Neuronal stem cell (in vitro differentiated cells): ENCODE data around the gene NAALADL2.

Experiments
- DNase-seq: peaks from one replicate; pipeline ENCODE4 v3.0.0-alpha.2; 2013; ENCODE audit warnings: low spot score
- H2AFZ ChIP-seq: one replicate; pipeline ENCODE4 v1.6.1; 2013; ENCODE audit warnings: mild to moderate bottlenecking, low read length, inconsistent platforms
- H2AK5ac ChIP-seq: 2 replicates; pipeline ENCODE4 v1.6.1; 2013; ENCODE audit warnings: low read depth, mild to moderate bottlenecking, inconsistent platforms, low read length, moderate library complexity, mixed read lengths
- H2BK120ac ChIP-seq: 2 replicates; pipeline ENCODE4 v1.6.1; 2013; ENCODE audit warnings: low read depth, mild to moderate bottlenecking, inconsistent platforms, low read length, moderate library complexity, mixed read lengths
- H2BK12ac ChIP-seq: one replicate; pipeline ENCODE4 v1.6.1; 2013; ENCODE audit warnings: low read length, inconsistent platforms
- H2BK15ac ChIP-seq: 2 replicates; pipeline ENCODE4 v1.6.1; 2013; ENCODE audit warnings: mild to moderate bottlenecking, low read length, inconsistent platforms, mixed read lengths
- H2BK5ac ChIP-seq: one replicate; pipeline ENCODE4 v1.6.1; 2013; ENCODE audit warnings: inconsistent platforms, mild to moderate bottlenecking, low read length, moderate library complexity
- H3K14ac ChIP-seq: one replicate; pipeline ENCODE4 v1.6.1; 2013; ENCODE audit warnings: low read length, inconsistent platforms
- H3K18ac ChIP-seq: 2 replicates; pipeline ENCODE4 v1.6.1; 2013; ENCODE audit warnings: low read length, inconsistent platforms
- H3K23ac ChIP-seq: 2 replicates; pipeline ENCODE4 v1.6.1; 2013; ENCODE audit warnings: low read depth, mild to moderate bottlenecking, mixed read lengths, low read length, inconsistent platforms; ENCODE audit not compliant: poor library complexity
- H3K27ac ChIP-seq: replicated peaks from 3 replicates; pipeline ENCODE4 v1.5.1; 2013; ENCODE audit warnings: low read length, inconsistent platforms
- H3K27me3 ChIP-seq, 3 experiments: 2 replicates each; pipeline ENCODE4 v1.6.1; 2013; ENCODE audit warnings: low read length in 3 of 3, mild to moderate bottlenecking in 2 of 3, inconsistent platforms in 1 of 3, low read depth in 1 of 3, mixed read lengths in 1 of 3, moderate library complexity in 1 of 3; ENCODE audit not compliant: control insufficient read depth in 3 of 3, insufficient read depth in 3 of 3
- H3K36me3 ChIP-seq, 2 donors: replicated peaks in 1 of 2; 2 replicates each; pipeline ENCODE4 v1.6.1; 2013; ENCODE audit warnings: low read length in 2 of 2; ENCODE audit not compliant: control insufficient read depth in 2 of 2, insufficient read depth in 2 of 2
- H3K4ac ChIP-seq: 2 replicates; pipeline ENCODE4 v1.6.1; 2013; ENCODE audit warnings: inconsistent platforms, mild to moderate bottlenecking, low read length, moderate library complexity
- H3K4me1 ChIP-seq, 2 donors: 1 replicate in 1 of 2; 2 replicates in 1 of 2; pipeline ENCODE4 v1.6.1; 2013; ENCODE audit warnings: low read length in 2 of 2, low read depth in 1 of 2; ENCODE audit not compliant: control insufficient read depth in 2 of 2, insufficient read depth in 1 of 2
- H3K4me2 ChIP-seq: one replicate; pipeline ENCODE4 v1.6.1; 2013; ENCODE audit warnings: mild to moderate bottlenecking, low read length, inconsistent platforms; ENCODE audit not compliant: insufficient read depth, poor library complexity, severe bottlenecking
- H3K4me3 ChIP-seq, 2 donors: 2 replicates each; pipeline ENCODE4 v1.5.1; 2013; ENCODE audit warnings: low read length in 2 of 2, mild to moderate bottlenecking in 2 of 2, inconsistent platforms in 1 of 2, moderate library complexity in 1 of 2
- H3K79me1 ChIP-seq: one replicate; pipeline ENCODE4 v1.6.1; 2013; ENCODE audit warnings: low read depth, mild to moderate bottlenecking, inconsistent platforms, low read length, moderate library complexity
- H3K9ac ChIP-seq: one replicate; pipeline ENCODE4 v1.6.1; 2013; ENCODE audit warnings: mild to moderate bottlenecking, low read depth, low read length, inconsistent platforms; ENCODE audit not compliant: poor library complexity
- H3K9me3 ChIP-seq, 2 donors: replicated peaks in 1 of 2; 2 replicates each; pipeline versions ENCODE3 to v1.6.1; 2013; ENCODE audit warnings: low read length in 2 of 2, mild to moderate bottlenecking in 2 of 2, inconsistent platforms in 1 of 2, low read depth in 1 of 2, mixed read lengths in 1 of 2, moderate library complexity in 1 of 2; ENCODE audit not compliant: control insufficient read depth in 2 of 2, insufficient read depth in 1 of 2
- H4K8ac ChIP-seq: one replicate; pipeline ENCODE4 v1.6.1; 2013; ENCODE audit warnings: low read depth, mild to moderate bottlenecking, inconsistent platforms, low read length, moderate library complexity
- H4K91ac ChIP-seq: one replicate; pipeline ENCODE4 v1.6.1; 2013; ENCODE audit warnings: low read length, low read depth, mild to moderate bottlenecking, inconsistent platforms; ENCODE audit not compliant: poor library complexity
- WGBS, 2 donors: extraction: QIAGEN DNeasy Blood & Tissue Kit; methylation state at CpG; one replicate each; pipeline ENCODE4 v1.1.7; 2013; ENCODE audit warnings: missing lambda C conversion rate in 2 of 2, mixed read lengths in 1 of 2; ENCODE audit not compliant: insufficient read length in 2 of 2, insufficient replicate concordance in 1 of 2; ENCODE audit errors: extremely low coverage in 2 of 2; 5-methylcytosine and 5-hydroxymethylcytosine counted together

NAALADL2 gene

GRCh38 chr3:175018946-175019727, 160.0 kb downstream of the NAALADL2 start:
- H2AK5ac ChIP-seq = no peak overlapping the region
- no peak overlapping the region for H2BK120ac ChIP-seq
- no peak overlapping the region for H3K14ac ChIP-seq
- H3K27me3 ChIP-seq = no peaks in the 10 kb centered on the region
- no peak overlapping the region for H3K23ac ChIP-seq
- H3K18ac ChIP-seq = no peak overlapping the region
- H4K8ac ChIP-seq = no peak overlapping the region
- no peaks in the 10 kb centered on the region for H3K4me1 ChIP-seq
- no peaks in the 10 kb centered on the region for H3K9me3 ChIP-seq
- no peak overlapping the region for H3K9ac ChIP-seq
- no CpG with 5 or more reads among the region's 5 CpGs for WGBS, 2 donors
- no peak overlapping the region for H2BK15ac ChIP-seq
- H3K27ac ChIP-seq = no peak overlapping the region
- H3K4me2 ChIP-seq = no peak overlapping the region
- no peak overlapping the region for H4K91ac ChIP-seq
- H3K36me3 ChIP-seq = no peaks in the 10 kb centered on the region
- DNase-seq = no peak
- no peak overlapping the region for H2BK5ac ChIP-seq
- no peak overlapping the region for H3K4ac ChIP-seq
- H2BK12ac ChIP-seq = no peak overlapping the region
- H2AFZ ChIP-seq = no peak overlapping the region
- H3K4me3 ChIP-seq = no peak overlapping the region
- H3K79me1 ChIP-seq = no peaks in the 10 kb centered on the region

- no CpG with 5 or more reads among the region's 1 CpG for WGBS, 2 donors
These were observed 161.0 kb downstream of the NAALADL2 start for GRCh38 chr3:175020101-175020500.

GRCh38 chr3:175029828-175030227, 170.7 kb downstream of the NAALADL2 start:
- Histone ChIP-seq H2BK15ac (no peak overlapping the region), H3K9me3 (no peaks in the 10 kb centered on the region), H3K4me3 (no peak overlapping the region), H3K18ac (no peak overlapping the region), H3K27ac (no peak overlapping the region), H3K14ac (no peak overlapping the region), H2BK12ac (no peak overlapping the region), H2BK120ac (no peak overlapping the region), H3K4me1 (no peaks in the 10 kb centered on the region), H3K36me3 (no peaks in the 10 kb centered on the region), H3K79me1 (no peaks in the 10 kb centered on the region), H3K4me2 (no peak overlapping the region), H4K8ac (no peak overlapping the region), H2BK5ac (no peak overlapping the region), H3K23ac (no peak overlapping the region), H4K91ac (no peak overlapping the region), H3K27me3 (no peaks in the 10 kb centered on the region), H3K4ac (no peak overlapping the region), H2AFZ (no peak overlapping the region), H2AK5ac (no peak overlapping the region), H3K9ac (no peak overlapping the region)
- no CpG with 5 or more reads among the region's 2 CpGs for WGBS, 2 donors
- DNase-seq = no peak

More at GRCh38 chr3:175020101-175020500, 161.0 kb downstream of the NAALADL2 start:
- H3K4me3 ChIP-seq = no peak overlapping the region
- no peak overlapping the region for H2BK15ac ChIP-seq
- no peak overlapping the region for H3K9ac ChIP-seq
- DNase-seq = no peak
- H2BK120ac ChIP-seq = no peak overlapping the region
- H2AFZ ChIP-seq = no peak overlapping the region
- no peak overlapping the region for H3K4ac ChIP-seq
- H2BK5ac ChIP-seq = no peak overlapping the region
- H4K8ac ChIP-seq = no peak overlapping the region
- no peak overlapping the region for H3K18ac ChIP-seq
- no peak overlapping the region for H3K4me2 ChIP-seq
- no peaks in the 10 kb centered on the region for H3K79me1 ChIP-seq
- H3K27ac ChIP-seq = no peak overlapping the region
- no peak overlapping the region for H3K14ac ChIP-seq
- H3K27me3 ChIP-seq = no peaks in the 10 kb centered on the region
- no peaks in the 10 kb centered on the region for H3K36me3 ChIP-seq
- no peaks in the 10 kb centered on the region for H3K9me3 ChIP-seq
- no peak overlapping the region for H2AK5ac ChIP-seq
- H3K4me1 ChIP-seq = no peaks in the 10 kb centered on the region
- no peak overlapping the region for H3K23ac ChIP-seq
- no peak overlapping the region for H4K91ac ChIP-seq
- H2BK12ac ChIP-seq = no peak overlapping the region

GRCh38 chr3:175039875-175040274, 180.7 kb downstream of the NAALADL2 start:
- no peak overlapping the region for H3K18ac ChIP-seq
- DNase-seq = no peak
- H3K27me3 ChIP-seq = no peaks in the 10 kb centered on the region
- no peak overlapping the region for H3K23ac ChIP-seq
- H2BK120ac ChIP-seq = no peak overlapping the region
- WGBS, 2 donors = no CpG with 5 or more reads among the region's 4 CpGs
- no peaks in the 10 kb centered on the region for H3K4me1 ChIP-seq
- H4K8ac ChIP-seq = no peak overlapping the region
- H3K36me3 ChIP-seq = no peaks in the 10 kb centered on the region
- H3K4ac ChIP-seq = no peak overlapping the region
- no peaks in the 10 kb centered on the region for H3K9me3 ChIP-seq
- no peaks in the 10 kb centered on the region for H3K79me1 ChIP-seq
- no peak overlapping the region for H2BK12ac ChIP-seq
- H3K9ac ChIP-seq = no peak overlapping the region
- H4K91ac ChIP-seq = no peak overlapping the region
- no peak overlapping the region for H3K14ac ChIP-seq
- H2AFZ ChIP-seq = no peak overlapping the region
- H3K4me2 ChIP-seq = no peak overlapping the region
- no peak overlapping the region for H3K4me3 ChIP-seq
- no peak overlapping the region for H2BK5ac ChIP-seq
- no peak overlapping the region for H2BK15ac ChIP-seq
- no peak overlapping the region for H2AK5ac ChIP-seq
- H3K27ac ChIP-seq = no peak overlapping the region
